ENCODE measurements around the gene HMGN4.

The HMGN4 gene

GRCh38 chr6:26526928-26527327 lies 11.2 kb upstream of the HMGN4 start:
- no peak overlapping the region for H3K27ac ChIP-seq
- no peak for TF ChIP-seq CTCF (conservative IDR thresholded peaks at IDR 0.05)

- no peak overlapping the region for H3K27ac ChIP-seq
- no peak for TF ChIP-seq CTCF (conservative IDR thresholded peaks at IDR 0.05)
Observed at GRCh38 chr6:26530203-26530602, 8.0 kb upstream of the HMGN4 start.

- H3K27ac ChIP-seq = peak overlapping the region; percentile 70; the same call in 1 of the 2 replicates
- TF ChIP-seq CTCF (conservative IDR thresholded peaks at IDR 0.05) = no peak
Observed at GRCh38 chr6:26531897-26532296, 6.3 kb upstream of the HMGN4 start.

- TF ChIP-seq CTCF (conservative IDR thresholded peaks at IDR 0.05) = no peak
- H3K27ac ChIP-seq = peak overlapping the region; percentile 70
Observed at GRCh38 chr6:26532699-26533531, 5.3 kb upstream of the HMGN4 start.

GRCh38 chr6:26533532-26533931 lies 4.6 kb upstream of the HMGN4 start:
- no peak for TF ChIP-seq CTCF (conservative IDR thresholded peaks at IDR 0.05)

GRCh38 chr6:26534681-26535465 lies 3.3 kb upstream of the HMGN4 start:
- no peak for TF ChIP-seq CTCF (conservative IDR thresholded peaks at IDR 0.05)
- H3K27ac ChIP-seq = peak overlapping the region; percentile 95

More at GRCh38 chr6:26533532-26533931, 4.6 kb upstream of the HMGN4 start:
- H3K27ac ChIP-seq = peak overlapping the region; percentile 70

- H3K27ac ChIP-seq = peak overlapping the region; percentile 95
- no peak for TF ChIP-seq CTCF (conservative IDR thresholded peaks at IDR 0.05)
Observed at GRCh38 chr6:26536571-26537159, 1.5 kb upstream of the HMGN4 start.

Data from VCaP (cell line).